Sigmoid colon (tissue), 7 donors: Measurements from ENCODE around the gene ABCC4. TPM values are rescaled to one million over a fixed set of nuclear protein-coding genes. Genes with fewer than 3 reads are reported as not detected.

Source experiments
- DNase-seq: peaks from one replicate; pipeline ENCODE4 v3.0.0-alpha.2; 2019
- H3K27ac ChIP-seq, 4 donors: fragments of 200-600 bp; sonication (generic); one replicate each; pipeline ENCODE4 v1.5.1; 2016 to 2019; ENCODE audit warnings: mild to moderate bottlenecking in 1 of 4
- H3K27me3 ChIP-seq, 3 donors: fragments of 200-600 bp; sonication (generic); one replicate each; pipeline ENCODE4 v1.5.1; 2019; ENCODE audit warnings: mild to moderate bottlenecking in 1 of 3
- H3K36me3 ChIP-seq, 4 donors: fragments of 200-600 bp; sonication (generic); one replicate each; pipeline ENCODE4 v1.5.1; 2016 to 2019
- H3K4me1 ChIP-seq, 4 donors: fragments of 200-600 bp; sonication (generic); one replicate each; pipeline ENCODE4 v1.5.1; 2017 to 2019
- H3K4me3 ChIP-seq, 4 donors: fragments of 200-600 bp; sonication (generic); one replicate each; pipeline ENCODE4 v1.5.1; 2017 to 2019; ENCODE audit warnings: mild to moderate bottlenecking in 2 of 4, moderate library complexity in 1 of 4
- H3K9me3 ChIP-seq, 4 donors: fragments of 200-600 bp in 3 of 4; sonication (generic) in 3 of 4; one replicate each; pipeline versions ENCODE4 v1.5.1 to v1.6.1; 2013 to 2019
- CTCF ChIP-seq, 4 experiments: fragments of 450-650 bp in 3 of 4; fragments of 200-600 bp in 1 of 4; IDR thresholded peaks; one replicate each; pipeline ENCODE4 v1.5.1; 2016 to 2019; ENCODE audit warnings: antibody characterized with exemption in 4 of 4, mild to moderate bottlenecking in 3 of 4, moderate library complexity in 2 of 4
- EP300 ChIP-seq, 4 donors: sonication (generic); formaldehyde crosslinking; IDR thresholded peaks; one replicate each; pipeline ENCODE4 v1.6.1; 2017; ENCODE audit warnings: antibody characterized with exemption in 4 of 4
- POLR2A ChIP-seq, 2 donors: fragments of 450-650 bp; IDR thresholded peaks; one replicate each; pipeline ENCODE4 v1.6.1; 2016; ENCODE audit warnings: antibody characterized with exemption in 2 of 2, mild to moderate bottlenecking in 2 of 2, moderate library complexity in 2 of 2
- POLR2AphosphoS5 ChIP-seq, 4 donors: sonication (generic); formaldehyde crosslinking; IDR thresholded peaks; one replicate each; pipeline ENCODE4 v1.6.1; 2017; ENCODE audit warnings: antibody characterized with exemption in 4 of 4
- WGBS, 2 donors: extraction: QIAGEN DNeasy Blood & Tissue Kit; methylation state at CpG; one replicate each; pipeline ENCODE4 v1.1.7; 2013; 5-methylcytosine and 5-hydroxymethylcytosine counted together
- intact Hi-C: fragments of 100-400 bp; cut with DNase I; formaldehyde crosslinking; loops from one replicate; pipeline ENCODE4 v1.15.1; 2023
- polyA plus RNA-seq, 3 donors: library from polyadenylated mRNA; stranded (reverse); fragments of 200-250 nt; gene quantifications; one replicate each; pipeline ENCODE4 v1.2.3, GENCODE V29; 2013
- total RNA-seq, 4 donors: library from RNA; depleted of rRNA; stranded (reverse); fragments of >200 nt; gene quantifications; one replicate each; pipeline ENCODE4 v1.1.0, GENCODE V29; 2016
- donor health status: healthy with polysubstance abuse.
- donor health status: Bipolar disorder and iron deficiency.
- donor health status: healthy.

The ABCC4 gene
- total and polyA plus RNA-seq, 7 donors, result 1.2 to 56.3 (median 24.3) TPM

GRCh38 chr13:95255072-95255732, 46.0 kb downstream of the ABCC4 start:
- Histone ChIP-seq H3K27ac (no peak overlapping the region), H3K9me3 (no peaks in the 10 kb centered on the region), H3K27me3 (no peaks in the 10 kb centered on the region), H3K36me3 (no peaks in the 10 kb centered on the region), H3K4me3 (no peak overlapping the region), H3K4me1 (peaks cover 0 to 13% (median 10%) of the 10 kb centered on the region in 4 donors)
- DNase-seq, result no peak
- intact Hi-C loops, result no loop called here
- 91 to 96% methylated on average over 13 of the region's 13 CpGs for WGBS, 2 donors
- TF ChIP-seq CTCF (IDR thresholded peaks at IDR 0.05) (no peak), POLR2A (IDR thresholded peaks at IDR 0.05) (no peak), EP300 (IDR thresholded peaks at IDR 0.05) (no peak), POLR2AphosphoS5 (IDR thresholded peaks at IDR 0.05) (no peak)

- TF ChIP-seq POLR2A (IDR thresholded peaks at IDR 0.05) (no peak), POLR2AphosphoS5 (IDR thresholded peaks at IDR 0.05) (no peak), EP300 (IDR thresholded peaks at IDR 0.05) (no peak), CTCF (IDR thresholded peaks at IDR 0.05) (no peak)
- Histone ChIP-seq H3K36me3 (no peaks in the 10 kb centered on the region), H3K27ac (no peak overlapping the region), H3K4me1 (peaks cover 0 to 13% (median 10%) of the 10 kb centered on the region in 4 donors), H3K9me3 (no peaks in the 10 kb centered on the region), H3K4me3 (no peak overlapping the region), H3K27me3 (no peaks in the 10 kb centered on the region)
- WGBS, 2 donors, result 56 to 100% methylated on average over 1 of the region's 1 CpG
- no peak for DNase-seq
- intact Hi-C loops, result no loop called here
Observed at GRCh38 chr13:95254339-95254738, 46.9 kb downstream of the ABCC4 start.

GRCh38 chr13:95253033-95253432, 48.2 kb downstream of the ABCC4 start:
- no peak for TF ChIP-seq EP300 (IDR thresholded peaks at IDR 0.05)
- TF ChIP-seq CTCF (IDR thresholded peaks at IDR 0.05), result no peak
- TF ChIP-seq POLR2A (IDR thresholded peaks at IDR 0.05), result no peak
- TF ChIP-seq POLR2AphosphoS5 (IDR thresholded peaks at IDR 0.05), result no peak
- no peaks in the 10 kb centered on the region for H3K36me3 ChIP-seq
- no peak for DNase-seq
- intact Hi-C loops, result no loop called here
- 92 to 95% methylated on average over 6 of the region's 6 CpGs for WGBS, 2 donors
- no peak overlapping the region for H3K4me3 ChIP-seq
- H3K9me3 ChIP-seq, result no peaks in the 10 kb centered on the region
- no peak overlapping the region for H3K27ac ChIP-seq
- H3K4me1 ChIP-seq, result peaks cover 0 to 13% (median 10%) of the 10 kb centered on the region in 4 donors
- no peaks in the 10 kb centered on the region for H3K27me3 ChIP-seq

GRCh38 chr13:95251641-95252040, 49.6 kb downstream of the ABCC4 start:
- intact Hi-C loops, result no loop called here
- H3K27ac ChIP-seq, result no peak overlapping the region
- 89 to 91% methylated on average over 5 of the region's 5 CpGs for WGBS, 2 donors

More at GRCh38 chr13:95251641-95252040, 49.6 kb downstream of the ABCC4 start:
- no peak for TF ChIP-seq EP300 (IDR thresholded peaks at IDR 0.05)
- TF ChIP-seq CTCF (IDR thresholded peaks at IDR 0.05), result no peak
- TF ChIP-seq POLR2A (IDR thresholded peaks at IDR 0.05), result no peak
- TF ChIP-seq POLR2AphosphoS5 (IDR thresholded peaks at IDR 0.05), result no peak
- DNase-seq, result no peak
- peaks cover 0 to 9% (median 2%) of the 10 kb centered on the region in 4 donors for H3K36me3 ChIP-seq
- no peaks in the 10 kb centered on the region for H3K9me3 ChIP-seq
- no peak overlapping the region for H3K4me3 ChIP-seq
- H3K4me1 ChIP-seq, result peaks cover 0 to 12% (median 10%) of the 10 kb centered on the region in 4 donors
- no peaks in the 10 kb centered on the region for H3K27me3 ChIP-seq
